Measurements from ENCODE around the gene COMT.

COMT gene

DNA sequence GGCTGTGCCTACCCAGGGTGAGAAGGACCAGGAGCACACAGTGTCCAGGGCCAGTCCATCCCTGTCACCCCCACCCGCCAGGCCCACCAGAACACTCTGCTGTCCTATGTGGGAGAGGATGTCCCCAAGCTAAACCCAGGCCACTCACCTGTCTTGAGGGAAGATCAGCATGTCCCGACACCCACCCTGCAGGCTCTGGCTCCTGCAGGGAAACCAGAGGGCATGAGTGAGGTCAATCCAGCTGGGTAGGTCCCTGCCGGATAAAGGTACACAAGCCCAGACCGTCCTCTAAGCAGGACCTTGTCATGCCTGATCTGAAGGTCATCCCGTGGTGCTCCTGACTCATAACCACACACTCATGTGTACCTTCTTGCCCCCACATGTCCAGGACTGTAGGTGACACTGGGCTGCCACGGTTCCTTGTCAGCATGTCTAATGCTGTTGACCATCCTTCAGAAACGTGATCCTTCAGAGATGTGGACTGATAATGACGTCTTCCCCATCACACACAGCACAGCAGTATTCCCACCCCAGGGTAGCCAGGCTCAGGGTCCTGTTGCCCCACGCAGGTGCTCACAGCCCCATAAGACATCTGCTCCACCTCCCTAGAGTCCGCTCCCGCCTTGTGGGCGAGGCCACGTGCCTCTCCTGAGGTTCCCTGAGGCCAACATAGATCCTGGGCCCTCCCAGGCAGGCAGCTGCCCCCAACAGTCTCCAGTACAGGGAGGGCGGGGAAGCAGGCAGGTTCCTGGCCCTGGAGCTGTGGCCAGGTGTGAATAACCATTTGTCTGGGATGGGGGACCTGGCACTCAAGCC, 68.9 kb downstream of the COMT start:
- H3K4me1 ChIP-seq (ENCODE audit: control insufficient read depth, insufficient read depth, low read depth, low read length): peaks cover 12% of the 10 kb centered on the region
- peaks cover 11 to 18% of the 10 kb centered on the region in 2 experiments for H3K27me3 ChIP-seq (ENCODE audit: control insufficient read depth in 1 of 2, insufficient read depth in 1 of 2, low read length in 2 of 2)
- no peak overlapping the region for H3K4ac ChIP-seq (ENCODE audit: low read depth in 1 of 2, low read length in 2 of 2)
- no peak overlapping the region for H4K91ac ChIP-seq (ENCODE audit: low read length)
- 83% methylated on average over 14 of the region's 14 CpGs for WGBS
- H3K9me3 ChIP-seq (ENCODE audit: control insufficient read depth, low read length): no peaks in the 10 kb centered on the region
- no peak overlapping the region for H2BK15ac ChIP-seq (ENCODE audit: low read depth, poor library complexity, severe bottlenecking)
- no peak overlapping the region for H3K18ac ChIP-seq (ENCODE audit: low read depth in 1 of 2, low read length in 2 of 2)
- no peak overlapping the region for H3K23ac ChIP-seq (ENCODE audit: low read length in 2 of 2)
- no peak overlapping the region for H2AFZ ChIP-seq (ENCODE audit: low read depth, low read length)
- H3K79me1 ChIP-seq (replicated peaks; ENCODE audit: low read length, poor library complexity, severe bottlenecking): peaks cover 3% of the 10 kb centered on the region
- no peak for DNase-seq
- no peak overlapping the region for H3K4me2 ChIP-seq (ENCODE audit: low read length, poor library complexity, severe bottlenecking)
- H2BK120ac ChIP-seq (ENCODE audit: low read depth, low read length): no peak overlapping the region
- no peak overlapping the region for H2BK12ac ChIP-seq (ENCODE audit: low read length in 2 of 2)
- no peak overlapping the region for H2AK5ac ChIP-seq (ENCODE audit: low read length, severe bottlenecking)
- no peak overlapping the region for H3K9ac ChIP-seq (ENCODE audit: low read length)
- H3K4me3 ChIP-seq (ENCODE audit: insufficient read depth in 1 of 2, low read depth in 1 of 2, low read length in 2 of 2): no peak overlapping the region
- H3K36me3 ChIP-seq (ENCODE audit: control insufficient read depth in 1 of 2, insufficient read depth in 2 of 2, low read depth in 1 of 2, low read length in 2 of 2): no peaks in the 10 kb centered on the region
- H3K14ac ChIP-seq (ENCODE audit: low read length in 2 of 2): peak overlapping the region in 1 of 2 experiments; percentile 14
- H2BK5ac ChIP-seq (ENCODE audit: low read depth, low read length, poor library complexity, severe bottlenecking): no peak overlapping the region
- H3K27ac ChIP-seq (ENCODE audit: low read length, poor library complexity, severe bottlenecking): no peak overlapping the region
- no peak overlapping the region for H4K8ac ChIP-seq (ENCODE audit: low read length)

DNA sequence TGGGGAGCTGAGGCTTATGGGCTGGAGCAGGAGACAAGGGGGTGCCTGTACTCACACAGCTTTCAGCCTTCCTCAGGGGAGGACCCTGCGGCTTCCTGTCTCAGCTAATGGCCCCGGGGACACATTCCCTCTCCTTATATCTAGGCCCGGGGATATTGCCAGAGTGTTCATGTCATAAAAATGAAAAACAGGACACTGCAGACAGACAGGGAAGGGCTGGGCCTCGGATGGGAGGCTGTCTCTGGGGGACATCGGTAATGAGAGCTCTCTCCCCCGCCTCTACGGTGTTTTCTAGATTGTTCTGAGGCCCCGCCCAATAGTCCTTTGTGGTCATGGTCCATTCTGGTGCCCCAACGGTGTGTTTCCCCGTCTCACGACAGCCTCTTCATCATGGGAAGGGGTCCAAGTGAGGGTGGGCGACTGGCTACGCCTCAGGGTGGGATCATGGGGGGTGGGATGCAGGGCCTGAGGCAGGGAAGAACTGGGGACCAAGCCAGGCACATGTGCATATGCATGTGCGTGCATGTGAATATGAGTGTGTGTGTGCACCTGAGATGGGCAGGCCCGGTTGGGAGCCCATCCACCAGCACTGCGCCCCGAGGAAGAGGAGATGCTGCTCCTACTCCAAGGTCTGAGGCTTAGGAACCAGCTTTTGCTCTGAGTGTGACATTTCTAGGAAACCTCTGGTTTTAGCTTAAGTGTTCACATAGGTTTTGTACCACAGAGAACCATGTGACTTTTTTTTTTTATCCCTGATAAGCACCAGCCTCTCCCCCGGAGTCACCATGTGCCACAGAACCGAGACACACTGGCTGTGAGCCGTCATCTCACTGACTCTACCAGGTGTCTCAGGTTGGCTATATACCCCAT, 69.8 kb downstream of the COMT start:
- H2AK5ac ChIP-seq (ENCODE audit: low read length, severe bottlenecking): no peak overlapping the region
- H3K9ac ChIP-seq (ENCODE audit: low read length): no peak overlapping the region
- no peaks in the 10 kb centered on the region for H3K9me3 ChIP-seq (ENCODE audit: control insufficient read depth, low read length)
- no peak overlapping the region for H2AFZ ChIP-seq (ENCODE audit: low read depth, low read length)
- peaks cover 18% of the 10 kb centered on the region for H3K4me1 ChIP-seq (ENCODE audit: control insufficient read depth, insufficient read depth, low read depth, low read length)
- no peak for DNase-seq
- H2BK5ac ChIP-seq (ENCODE audit: low read depth, low read length, poor library complexity, severe bottlenecking): no peak overlapping the region
- no peak overlapping the region for H2BK120ac ChIP-seq (ENCODE audit: low read depth, low read length)
- H3K14ac ChIP-seq (ENCODE audit: low read length in 2 of 2): no peak overlapping the region
- no peak overlapping the region for H3K4me3 ChIP-seq (ENCODE audit: insufficient read depth in 1 of 2, low read depth in 1 of 2, low read length in 2 of 2)
- peaks cover 3% of the 10 kb centered on the region for H3K79me1 ChIP-seq (replicated peaks; ENCODE audit: low read length, poor library complexity, severe bottlenecking)
- 80% methylated on average over 19 of the region's 20 CpGs for WGBS
- no peaks in the 10 kb centered on the region for H3K36me3 ChIP-seq (ENCODE audit: control insufficient read depth in 1 of 2, insufficient read depth in 2 of 2, low read depth in 1 of 2, low read length in 2 of 2)
- H3K27me3 ChIP-seq (ENCODE audit: control insufficient read depth in 1 of 2, insufficient read depth in 1 of 2, low read length in 2 of 2): peaks cover 11 to 19% of the 10 kb centered on the region in 2 experiments
- H2BK15ac ChIP-seq (ENCODE audit: low read depth, poor library complexity, severe bottlenecking): no peak overlapping the region
- H3K4me2 ChIP-seq (ENCODE audit: low read length, poor library complexity, severe bottlenecking): no peak overlapping the region
- no peak overlapping the region for H3K27ac ChIP-seq (ENCODE audit: low read length, poor library complexity, severe bottlenecking)
- H4K91ac ChIP-seq (ENCODE audit: low read length): no peak overlapping the region
- H4K8ac ChIP-seq (ENCODE audit: low read length): no peak overlapping the region
- no peak overlapping the region for H3K23ac ChIP-seq (ENCODE audit: low read length in 2 of 2)
- H3K4ac ChIP-seq (ENCODE audit: low read depth in 1 of 2, low read length in 2 of 2): no peak overlapping the region
- no peak overlapping the region for H3K18ac ChIP-seq (ENCODE audit: low read depth in 1 of 2, low read length in 2 of 2)
- H2BK12ac ChIP-seq (ENCODE audit: low read length in 2 of 2): no peak overlapping the region

DNA sequence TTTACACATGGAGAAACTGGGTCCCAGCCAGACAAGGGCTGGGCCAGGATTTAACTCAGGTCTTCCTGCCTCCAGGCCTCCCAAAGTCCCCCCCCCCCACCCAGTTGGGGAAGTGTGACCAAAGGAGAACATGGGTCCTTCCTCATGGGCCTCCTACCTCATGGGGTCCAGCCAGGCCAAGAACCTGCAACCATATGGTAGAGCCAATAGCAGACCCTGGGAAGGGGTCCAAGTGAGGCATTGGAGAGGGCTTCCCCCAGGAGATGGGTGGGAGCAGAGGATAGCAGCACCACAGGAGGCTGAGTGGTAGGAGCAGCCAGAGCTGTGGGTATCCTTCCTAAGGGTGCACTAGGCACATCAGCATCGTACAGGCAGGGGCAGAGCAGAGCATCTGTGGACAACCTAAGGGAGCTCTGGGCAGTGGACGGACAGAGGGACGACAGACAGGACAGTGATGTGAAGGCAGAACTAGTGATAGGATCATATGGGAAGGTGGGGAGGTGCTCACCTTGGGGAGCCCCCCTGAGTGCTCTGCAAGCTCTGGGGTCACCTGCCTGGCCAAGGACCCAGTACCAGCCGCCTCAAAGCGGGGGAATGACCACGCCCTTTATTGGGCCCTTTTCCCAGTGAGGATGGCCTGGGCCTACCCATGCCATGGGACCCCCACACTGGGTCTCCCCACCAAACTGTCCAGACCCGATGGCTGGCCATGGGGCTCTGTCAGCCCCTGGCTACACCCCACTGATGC, 70.6 kb downstream of the COMT start:
- no peak overlapping the region for H3K4me3 ChIP-seq (ENCODE audit: insufficient read depth in 1 of 2, low read depth in 1 of 2, low read length in 2 of 2)
- no peak overlapping the region for H2BK15ac ChIP-seq (ENCODE audit: low read depth, poor library complexity, severe bottlenecking)
- H3K27ac ChIP-seq (ENCODE audit: low read length, poor library complexity, severe bottlenecking): no peak overlapping the region
- H3K4ac ChIP-seq (ENCODE audit: low read depth in 1 of 2, low read length in 2 of 2): no peak overlapping the region
- H2BK120ac ChIP-seq (ENCODE audit: low read depth, low read length): no peak overlapping the region
- peaks cover 22% of the 10 kb centered on the region for H3K4me1 ChIP-seq (ENCODE audit: control insufficient read depth, insufficient read depth, low read depth, low read length)
- no peak overlapping the region for H2AFZ ChIP-seq (ENCODE audit: low read depth, low read length)
- DNase-seq: no peak
- H3K9me3 ChIP-seq (ENCODE audit: control insufficient read depth, low read length): no peaks in the 10 kb centered on the region
- no peak overlapping the region for H2AK5ac ChIP-seq (ENCODE audit: low read length, severe bottlenecking)
- peaks cover 3% of the 10 kb centered on the region for H3K79me1 ChIP-seq (replicated peaks; ENCODE audit: low read length, poor library complexity, severe bottlenecking)
- no peak overlapping the region for H3K14ac ChIP-seq (ENCODE audit: low read length in 2 of 2)
- H4K8ac ChIP-seq (ENCODE audit: low read length): no peak overlapping the region
- H2BK12ac ChIP-seq (ENCODE audit: low read length in 2 of 2): no peak overlapping the region
- H4K91ac ChIP-seq (ENCODE audit: low read length): no peak overlapping the region
- no peaks in the 10 kb centered on the region for H3K36me3 ChIP-seq (ENCODE audit: control insufficient read depth in 1 of 2, insufficient read depth in 2 of 2, low read depth in 1 of 2, low read length in 2 of 2)
- H3K18ac ChIP-seq (ENCODE audit: low read depth in 1 of 2, low read length in 2 of 2): no peak overlapping the region
- peaks cover 12 to 21% of the 10 kb centered on the region in 2 experiments for H3K27me3 ChIP-seq (ENCODE audit: control insufficient read depth in 1 of 2, insufficient read depth in 1 of 2, low read length in 2 of 2)
- no peak overlapping the region for H3K23ac ChIP-seq (ENCODE audit: low read length in 2 of 2)
- no peak overlapping the region for H3K4me2 ChIP-seq (ENCODE audit: low read length, poor library complexity, severe bottlenecking)
- WGBS: 93% methylated on average over 7 of the region's 7 CpGs
- no peak overlapping the region for H3K9ac ChIP-seq (ENCODE audit: low read length)
- H2BK5ac ChIP-seq (ENCODE audit: low read depth, low read length, poor library complexity, severe bottlenecking): no peak overlapping the region
